DOHH2 (cell line): ENCODE measurements around the gene SUSD4.

ENCODE experiments used
- H3F3A ChIP-seq: fragments of 200-600 bp; sonication (generic), shearing (Covaris generic); 2 replicates; pipeline ENCODE4 v1.6.0; 2016; ENCODE audit warnings: antibody characterized with exemption, mild to moderate bottlenecking; ENCODE audit not compliant: control insufficient read depth, insufficient read depth
- H3K27ac ChIP-seq: fragments of 200-600 bp; sonication (generic); 2 replicates; pipeline ENCODE4 v1.5.1; 2014; ENCODE audit warnings: low read depth, mild to moderate bottlenecking, low read length, moderate library complexity
- H3K27me3 ChIP-seq: fragments of 200-600 bp; sonication (generic); 2 replicates; pipeline ENCODE4 v1.6.1; 2014; ENCODE audit warnings: mild to moderate bottlenecking, low read length, mixed read lengths; ENCODE audit not compliant: control insufficient read depth
- H3K36me3 ChIP-seq: fragments of 200-600 bp; sonication (generic); 2 replicates; pipeline ENCODE4 v1.6.1; 2014; ENCODE audit warnings: mild to moderate bottlenecking, low read length, moderate library complexity, mixed read lengths; ENCODE audit not compliant: control insufficient read depth
- H3K4me1 ChIP-seq: fragments of 200-600 bp; sonication (generic); 2 replicates; pipeline ENCODE4 v1.6.1; 2014; ENCODE audit warnings: mild to moderate bottlenecking, low read length, mixed read lengths; ENCODE audit not compliant: control insufficient read depth
- H3K4me2 ChIP-seq: fragments of 200-600 bp; sonication (generic); 2 replicates; pipeline ENCODE4 v1.6.0; 2014; ENCODE audit warnings: mild to moderate bottlenecking, low read length, moderate library complexity
- H3K4me3 ChIP-seq: fragments of 200-600 bp; sonication (generic); 2 replicates; pipeline ENCODE4 v1.5.1; 2014; ENCODE audit warnings: mild to moderate bottlenecking, low read length, mixed read lengths
- H3K79me2 ChIP-seq: fragments of 200-600 bp; sonication (generic); 2 replicates; pipeline ENCODE4 v1.6.1; 2014; ENCODE audit warnings: mild to moderate bottlenecking, low read length, mixed read lengths; ENCODE audit not compliant: control insufficient read depth
- H3K9me2 ChIP-seq: fragments of 200-600 bp; sonication (generic); replicated peaks from 2 replicates; pipeline ENCODE4 v1.6.1; 2014; ENCODE audit warnings: mild to moderate bottlenecking, low read length, mixed read lengths; ENCODE audit not compliant: control insufficient read depth
- H3K9me3 ChIP-seq: fragments of 200-600 bp; sonication (generic); 2 replicates; pipeline ENCODE4 v1.6.1; 2014; ENCODE audit warnings: antibody characterized with exemption, low read length, mixed read lengths; ENCODE audit not compliant: control insufficient read depth, insufficient read depth
- H4K20me1 ChIP-seq: fragments of 200-600 bp; sonication (generic); 2 replicates; pipeline ENCODE4 v1.6.0; 2014; ENCODE audit warnings: low read depth, mild to moderate bottlenecking, antibody characterized with exemption, low read length, moderate library complexity; ENCODE audit not compliant: control insufficient read depth, insufficient read depth
- CTCF ChIP-seq: fragments of 200-600 bp; sonication (generic); IDR thresholded peaks from one replicate; pipeline ENCODE4 v1.5.1; 2014; ENCODE audit warnings: antibody characterized with exemption, mild to moderate bottlenecking, low read depth, low read length; ENCODE audit not compliant: poor library complexity, severe bottlenecking
- EZH2phosphoT487 ChIP-seq: fragments of 200-600 bp; sonication (generic); IDR thresholded peaks from 2 replicates; pipeline ENCODE4 v1.6.1; 2017; ENCODE audit warnings: borderline replicate concordance, mild to moderate bottlenecking, antibody characterized with exemption, low read length, moderate library complexity, mixed read lengths

SUSD4 gene

DNA sequence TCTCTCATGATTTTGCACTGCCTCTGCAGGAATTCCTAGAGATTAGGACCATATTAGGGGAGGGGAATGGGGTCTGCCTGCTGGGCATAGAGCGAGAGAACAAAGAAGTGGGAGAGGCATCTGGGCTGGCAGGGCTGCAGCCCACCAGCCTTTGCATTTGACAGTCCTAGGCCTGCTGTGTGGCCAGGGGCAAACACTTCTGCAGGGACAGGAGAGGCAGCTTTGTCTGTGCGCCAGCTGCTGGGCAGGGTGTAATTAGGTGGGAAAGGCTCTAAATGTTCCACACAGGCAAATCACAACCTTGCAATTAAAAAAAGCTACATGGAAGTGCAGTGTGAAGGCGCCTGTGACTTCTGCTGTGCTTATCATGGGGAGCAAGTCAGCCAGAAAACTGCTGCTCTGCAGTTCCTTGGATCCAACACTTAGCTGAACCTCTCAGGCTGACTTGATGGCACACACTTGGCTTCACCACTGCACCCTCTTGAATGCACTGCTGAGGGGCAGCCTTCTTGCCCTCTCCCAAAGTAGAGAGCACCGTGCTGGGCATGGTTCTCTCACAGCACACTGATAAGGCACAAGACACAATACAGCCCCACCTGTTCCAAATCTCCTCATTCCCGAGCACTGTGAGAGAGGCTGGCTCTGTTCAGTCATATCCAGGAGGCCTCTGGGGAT, 147.3 kb downstream of the SUSD4 start:
- peaks cover 5% of the 10 kb centered on the region; the same call in 1 of the 2 replicates for H3K27me3 ChIP-seq
- no peaks in the 10 kb centered on the region for H3K79me2 ChIP-seq
- TF ChIP-seq EZH2phosphoT487 (no peak), CTCF (no peak)
- H3K4me2 ChIP-seq, result no peak overlapping the region
- H3K9me3 ChIP-seq, result no peaks in the 10 kb centered on the region
- no peak overlapping the region for H3K4me3 ChIP-seq
- no peak overlapping the region for H3K27ac ChIP-seq
- H3F3A ChIP-seq, result no peaks in the 10 kb centered on the region
- no peaks in the 10 kb centered on the region for H3K36me3 ChIP-seq
- H4K20me1 ChIP-seq, result no peaks in the 10 kb centered on the region
- H3K4me1 ChIP-seq, result no peaks in the 10 kb centered on the region
- no peaks in the 10 kb centered on the region for H3K9me2 ChIP-seq

DNA sequence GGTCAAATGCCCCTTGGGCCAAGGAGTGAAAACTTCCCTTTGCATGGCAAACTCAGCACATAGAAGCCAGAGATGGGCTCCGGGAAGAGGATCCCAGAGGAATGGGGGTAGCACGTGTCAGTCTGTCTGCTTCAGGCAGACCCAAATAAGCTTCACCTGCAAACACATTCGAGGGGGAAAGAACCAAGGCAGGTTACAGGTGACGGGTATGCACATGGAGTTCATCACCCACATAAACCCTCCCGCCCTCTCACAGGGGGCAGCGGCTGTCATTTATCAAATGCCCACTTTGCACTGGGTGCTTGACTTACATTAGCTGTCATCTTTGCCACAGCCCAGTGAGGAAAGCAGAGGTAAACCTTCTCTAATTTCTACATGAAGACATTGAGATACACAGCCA, 147.9 kb downstream of the SUSD4 start:
- Histone ChIP-seq H3K4me2 (no peak overlapping the region), H4K20me1 (no peaks in the 10 kb centered on the region), H3K4me3 (no peak overlapping the region), H3F3A (no peaks in the 10 kb centered on the region), H3K36me3 (no peaks in the 10 kb centered on the region), H3K27ac (no peak overlapping the region), H3K4me1 (no peaks in the 10 kb centered on the region), H3K79me2 (no peaks in the 10 kb centered on the region), H3K9me2 (no peaks in the 10 kb centered on the region), H3K27me3 (peaks cover 5% of the 10 kb centered on the region; the same call in 1 of the 2 replicates), H3K9me3 (no peaks in the 10 kb centered on the region)
- TF ChIP-seq CTCF (no peak), EZH2phosphoT487 (no peak)

DNA sequence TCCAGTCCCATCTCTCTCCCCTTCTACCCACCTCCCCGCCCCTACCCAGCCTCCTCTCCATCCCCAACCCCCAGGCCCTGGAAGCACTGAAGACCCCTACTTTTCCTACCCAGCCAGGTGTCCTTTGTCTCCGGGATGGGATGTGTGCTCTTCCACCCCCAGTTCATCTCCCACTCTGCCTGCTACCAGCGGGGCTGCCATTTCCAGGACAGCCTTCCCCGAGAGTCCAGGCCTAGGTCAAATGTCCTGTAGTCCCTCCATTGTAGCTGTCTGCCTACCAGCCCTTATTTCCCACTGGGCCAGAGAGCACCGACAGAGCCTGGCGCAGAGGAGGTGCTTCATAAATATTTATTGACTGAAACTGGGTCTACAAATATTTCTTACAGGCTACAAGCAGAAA, 148.9 kb downstream of the SUSD4 start:
- H3K27ac ChIP-seq, result no peak overlapping the region
- H3K4me1 ChIP-seq, result no peaks in the 10 kb centered on the region
- TF ChIP-seq EZH2phosphoT487 (no peak), CTCF (no peak)
- no peaks in the 10 kb centered on the region for H3K9me3 ChIP-seq
- peaks cover 5% of the 10 kb centered on the region; the same call in 1 of the 2 replicates for H3K27me3 ChIP-seq
- no peaks in the 10 kb centered on the region for H3K79me2 ChIP-seq
- no peak overlapping the region for H3K4me2 ChIP-seq
- no peaks in the 10 kb centered on the region for H3F3A ChIP-seq
- H3K9me2 ChIP-seq, result no peaks in the 10 kb centered on the region
- no peak overlapping the region for H3K4me3 ChIP-seq
- no peaks in the 10 kb centered on the region for H4K20me1 ChIP-seq
- H3K36me3 ChIP-seq, result no peaks in the 10 kb centered on the region
